Measurements from ENCODE around the gene HLCS. TPM values are rescaled to one million over a fixed set of nuclear protein-coding genes. Genes with fewer than 3 reads are reported as not detected.

Gene HLCS
- total and polyA plus RNA-seq, 2 of the 8 experiments (the other 6 are each of a cell fraction or from before 2014, with no cell fraction given): 4.7 to 12.2 TPM

DNA sequence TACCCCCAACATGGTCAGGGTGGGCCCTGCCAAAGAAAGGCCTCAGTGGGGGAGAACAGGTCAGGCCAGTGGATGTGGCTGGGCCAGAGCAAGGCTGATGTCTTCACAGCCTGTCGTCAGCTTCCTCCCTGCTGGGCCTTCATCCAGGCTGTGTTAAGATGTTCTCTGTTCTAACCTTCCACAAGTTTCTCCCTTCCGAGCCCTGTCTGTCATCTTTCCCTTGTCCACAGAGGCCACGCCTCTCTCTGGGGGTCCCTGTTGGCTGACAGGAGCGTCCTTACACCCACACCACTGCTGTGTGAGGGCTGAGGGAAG lies 231.3 kb downstream of the HLCS start:
- H3K9ac ChIP-seq (replicated peaks in 1 of 4; ENCODE audit: extremely low read depth in 1 of 4, low read depth in 3 of 4, low read length in 3 of 4): no peak overlapping the region
- H3K18ac ChIP-seq (ENCODE audit: extremely low read depth, low read length): no peak overlapping the region
- TF ChIP-seq EP300 (IDR thresholded peaks at IDR 0.05; ENCODE audit: borderline replicate concordance in 1 of 2, low read depth in 2 of 2, low read length in 2 of 2): no peak
- no peak for TF ChIP-seq SRF (IDR thresholded peaks at IDR 0.05; ENCODE audit: low read depth, low read length)
- no peak for TF ChIP-seq CHD1 (IDR thresholded peaks at IDR 0.05; ENCODE audit: low read depth, low read length)
- no peak for TF ChIP-seq BACH1 (IDR thresholded peaks at IDR 0.05; ENCODE audit: low read length)
- TF ChIP-seq TAF1 (IDR thresholded peaks at IDR 0.05; ENCODE audit: low read depth, low read length): no peak
- TF ChIP-seq CREB1 (IDR thresholded peaks at IDR 0.05): no peak
- H3K4me1 ChIP-seq (replicated peaks in 1 of 4; ENCODE audit: control insufficient read depth in 3 of 4, insufficient read depth in 4 of 4, low read length in 3 of 4): peaks cover 0 to 3% (median under 1%) of the 10 kb centered on the region in 4 experiments; a peak in 2 of 7 replicates
- POLR2A ChIA-PET (ENCODE audit: partially characterized antibody): interaction anchor here (1.2 kb wide), 1 partner anchor 15 kb away, joined by 4 read pairs; no protein-coding TSS in a partner anchor
- no peak for DNase-seq (ENCODE audit: low read depth in 1 of 2, low spot score in 2 of 2)
- no peak overlapping the region for H3K23ac ChIP-seq (ENCODE audit: insufficient read length)
- no peak overlapping the region for H2BK12ac ChIP-seq (ENCODE audit: low read depth, low read length)
- no peaks in the 10 kb centered on the region for H3K79me2 ChIP-seq (ENCODE audit: control insufficient read depth in 1 of 2, insufficient read depth in 2 of 2, low read length in 2 of 2)
- H4K91ac ChIP-seq (replicated peaks; ENCODE audit: insufficient read length, low read length): no peak overlapping the region
- no peaks in the 10 kb centered on the region for H4K20me1 ChIP-seq (replicated peaks in 1 of 2; ENCODE audit: control insufficient read depth in 1 of 2, insufficient read depth in 2 of 2, low read length in 2 of 2)
- H3K27ac ChIP-seq (ENCODE audit: low read depth, low read length): no peak overlapping the region
- H3K9me3 ChIP-seq (ENCODE audit: insufficient read depth in 2 of 2, low read depth in 1 of 2, low read length in 1 of 2): no peaks in the 10 kb centered on the region
- no peak overlapping the region for H2AK5ac ChIP-seq (ENCODE audit: low read depth, low read length)
- no peak overlapping the region for H3K14ac ChIP-seq (ENCODE audit: insufficient read length)
- no peaks in the 10 kb centered on the region for H3K36me3 ChIP-seq (ENCODE audit: control insufficient read depth in 2 of 4, insufficient read depth in 4 of 4, low read length in 3 of 4)
- H3K27me3 ChIP-seq (replicated peaks in 1 of 4; ENCODE audit: control insufficient read depth in 3 of 4, extremely low read depth in 1 of 4, insufficient read depth in 3 of 4, low read length in 3 of 4): no peaks in the 10 kb centered on the region
- H2BK15ac ChIP-seq (ENCODE audit: low read length): no peak overlapping the region
- H4K8ac ChIP-seq (ENCODE audit: extremely low read depth, insufficient read depth, low read length): no peak overlapping the region
- CTCF ChIA-PET (ENCODE audit: partially characterized antibody): interaction anchor here (0.8 to 1.8 kb wide), 7 partner anchors 9 to 183 kb away, joined by 3 to 7 read pairs (median 5); no protein-coding TSS in a partner anchor
- no peak for FAIRE-seq
- no peak overlapping the region for H2BK5ac ChIP-seq (ENCODE audit: low read depth, low read length)
- no peak overlapping the region for H3K56ac ChIP-seq (replicated peaks; ENCODE audit: insufficient read length, low read depth, low read length)
- no peak overlapping the region for H3K4me2 ChIP-seq (ENCODE audit: insufficient read depth in 1 of 2, low read depth in 2 of 2, low read length in 2 of 2)
- no peak overlapping the region for H2BK120ac ChIP-seq (replicated peaks; ENCODE audit: low read depth, low read length)
- no peak overlapping the region for H3K4me3 ChIP-seq (ENCODE audit: extremely low read depth in 1 of 4, insufficient read depth in 2 of 4, low read depth in 3 of 4, low read length in 4 of 4)
- H4K5ac ChIP-seq (ENCODE audit: insufficient read length, low read depth, low read length): no peak overlapping the region
- no peaks in the 10 kb centered on the region for H3K23me2 ChIP-seq (ENCODE audit: low read depth, low read length)
- no peak overlapping the region for H2AFZ ChIP-seq (ENCODE audit: low read length)
- WGBS, 2 experiments (ENCODE audit: extremely low coverage in 1 of 2, insufficient coverage in 1 of 2, insufficient read length in 1 of 2, insufficient replicate concordance in 2 of 2, low coverage in 1 of 2, low lambda C conversion rate in 2 of 2, missing lambda C conversion rate in 1 of 2): 63% methylated on average over 4 of the region's 4 CpGs; no CpG with 5 or more reads in 1 of the 2 experiments
- H3K79me1 ChIP-seq (ENCODE audit: low read depth, low read length): no peaks in the 10 kb centered on the region
- no peak overlapping the region for H3K4ac ChIP-seq (replicated peaks; ENCODE audit: insufficient read length, low read depth, low read length)
- no peak overlapping the region for H2BK20ac ChIP-seq (ENCODE audit: low read length)

Data from H1 (cell line).